ENCODE measurements around the gene ZIC2. TPM values are rescaled to one million over a fixed set of nuclear protein-coding genes. Genes with fewer than 3 reads are reported as not detected.
"Not testable (repeated sequence)": the region's sequence is repeated elsewhere in the genome, so short reads cannot be mapped to it uniquely, and the experiment has no call there.

Gene ZIC2
- total RNA-seq, 1 donor from 2014 or later = 52.4 TPM

GRCh38 chr13:99944102-99944501 is 37.5 kb upstream of the ZIC2 start:
- peaks cover 15% of the 10 kb centered on the region for H3K36me3 Mint-ChIP-seq
- no peak overlapping the region for H3K4me3 Mint-ChIP-seq
- peaks cover 44% of the 10 kb centered on the region for H3K4me1 Mint-ChIP-seq
- peaks cover under 1% of the 10 kb centered on the region for H4K20me1 ChIP-seq (ENCODE audit: low read depth)
- peaks cover 3% of the 10 kb centered on the region for H3K27me3 Mint-ChIP-seq (ENCODE audit: insufficient read depth, low read depth)
- H3K9ac ChIP-seq = no peak overlapping the region
- no peak overlapping the region for H3K4me2 ChIP-seq
- no peaks in the 10 kb centered on the region for H3K9me3 Mint-ChIP-seq
- no peak for DNase-seq (ENCODE audit: low spot score)
- H3K79me2 ChIP-seq (ENCODE audit: low read depth) = no peaks in the 10 kb centered on the region
- peaks cover 5% of the 10 kb centered on the region for H3F3A ChIP-seq (ENCODE audit: low read depth)
- H3K4me1 ChIP-seq = peaks cover 5% of the 10 kb centered on the region
- no peak overlapping the region for H3K27ac ChIP-seq
- TF ChIP-seq EZH2phosphoT487 (IDR thresholded peaks at IDR 0.05) = no peak
- TF ChIP-seq CTCF (IDR thresholded peaks at IDR 0.05) = no peak
- no peak for TF ChIP-seq EZH2 (IDR thresholded peaks at IDR 0.05)
- no peaks in the 10 kb centered on the region for H3K27me3 ChIP-seq
- H2AFZ ChIP-seq (replicated peaks) = no peak overlapping the region
- no peak overlapping the region for H3K4me3 ChIP-seq
- peak overlapping the region; percentile 23 for H3K27ac Mint-ChIP-seq
- H3K36me3 ChIP-seq = no peaks in the 10 kb centered on the region
- no peaks in the 10 kb centered on the region for H3K9me3 ChIP-seq (ENCODE audit: low read depth)

- Histone ChIP-seq H3K4me2 (no peak overlapping the region), H3K9me3 (ENCODE audit: low read depth) (no peaks in the 10 kb centered on the region), H3K36me3 (no peaks in the 10 kb centered on the region), H3F3A (ENCODE audit: low read depth) (peaks cover 10% of the 10 kb centered on the region), H3K4me1 (peaks cover 8% of the 10 kb centered on the region), H3K9ac (no peak overlapping the region), H3K79me2 (ENCODE audit: low read depth) (no peaks in the 10 kb centered on the region), H2AFZ (replicated peaks) (no peak overlapping the region), H4K20me1 (ENCODE audit: low read depth) (peaks cover 6% of the 10 kb centered on the region), H3K27me3 (no peaks in the 10 kb centered on the region), H3K27ac (no peak overlapping the region), H3K4me3 (no peak overlapping the region)
- TF ChIP-seq EZH2phosphoT487 (IDR thresholded peaks at IDR 0.05) = no peak
- no peak for TF ChIP-seq EZH2 (IDR thresholded peaks at IDR 0.05)
- no peak for TF ChIP-seq CTCF (IDR thresholded peaks at IDR 0.05)
- DNase-seq (ENCODE audit: low spot score) = no peak
- peaks cover 47% of the 10 kb centered on the region for H3K4me1 Mint-ChIP-seq
- H3K9me3 Mint-ChIP-seq = no peaks in the 10 kb centered on the region
- H3K36me3 Mint-ChIP-seq = peaks cover 14% of the 10 kb centered on the region
- no peak overlapping the region for H3K27ac Mint-ChIP-seq
- H3K27me3 Mint-ChIP-seq (ENCODE audit: insufficient read depth, low read depth) = peaks cover 3% of the 10 kb centered on the region
- H3K4me3 Mint-ChIP-seq = no peak overlapping the region
Measured at GRCh38 chr13:99944606-99945005, 37.0 kb upstream of the ZIC2 start.

- DNase-seq (ENCODE audit: low spot score); H3K4me3 Mint-ChIP-seq; H3K27me3 ChIP-seq; H3K4me3 ChIP-seq; H3K9ac ChIP-seq; H3K9me3 Mint-ChIP-seq; H3K4me1 ChIP-seq; H3K4me2 ChIP-seq; H3K27me3 Mint-ChIP-seq (ENCODE audit: insufficient read depth, low read depth); H3K9me3 ChIP-seq (ENCODE audit: low read depth); H3K27ac ChIP-seq; H2AFZ ChIP-seq (replicated peaks); H3K79me2 ChIP-seq (ENCODE audit: low read depth); H3K36me3 ChIP-seq: not testable (repeated sequence)
- Histone ChIP-seq H3F3A (ENCODE audit: low read depth) (peaks cover 10% of the 10 kb centered on the region), H4K20me1 (ENCODE audit: low read depth) (peaks cover 11% of the 10 kb centered on the region)
- Mint-ChIP-seq H3K27ac (peak overlapping the region; percentile 26), H3K36me3 (peaks cover 14% of the 10 kb centered on the region), H3K4me1 (peaks cover 51% of the 10 kb centered on the region)
Measured at GRCh38 chr13:99945515-99945914, 36.1 kb upstream of the ZIC2 start.

- no peaks in the 10 kb centered on the region for H3K9me3 Mint-ChIP-seq
- Histone ChIP-seq H3K9ac (no peak overlapping the region), H3K27ac (no peak overlapping the region), H3K27me3 (no peaks in the 10 kb centered on the region), H2AFZ (replicated peaks) (no peak overlapping the region), H3K36me3 (no peaks in the 10 kb centered on the region), H3K4me3 (no peak overlapping the region), H3F3A (ENCODE audit: low read depth) (peaks cover 10% of the 10 kb centered on the region), H3K4me2 (no peak overlapping the region), H3K9me3 (ENCODE audit: low read depth) (no peaks in the 10 kb centered on the region), H3K79me2 (ENCODE audit: low read depth) (no peaks in the 10 kb centered on the region), H3K4me1 (peaks cover 9% of the 10 kb centered on the region), H4K20me1 (ENCODE audit: low read depth) (peaks cover 11% of the 10 kb centered on the region)
- no peak overlapping the region for H3K4me3 Mint-ChIP-seq
- peaks cover 5% of the 10 kb centered on the region for H3K27me3 Mint-ChIP-seq (ENCODE audit: insufficient read depth, low read depth)
- TF ChIP-seq CTCF (IDR thresholded peaks at IDR 0.05) (no peak), EZH2phosphoT487 (IDR thresholded peaks at IDR 0.05) (no peak), EZH2 (IDR thresholded peaks at IDR 0.05) (no peak)
- H3K36me3 Mint-ChIP-seq = peaks cover 14% of the 10 kb centered on the region
- H3K27ac Mint-ChIP-seq = no peak overlapping the region
- no peak for DNase-seq (ENCODE audit: low spot score)
- H3K4me1 Mint-ChIP-seq = peaks cover 58% of the 10 kb centered on the region
Measured at GRCh38 chr13:99947666-99948065, 33.9 kb upstream of the ZIC2 start.

All from neural progenitor cell (in vitro differentiated cells).